HG03159 (cell line): ENCODE data around the gene SERPINA9.
"Not testable (repeated sequence)": the region's sequence is repeated elsewhere in the genome, so short reads cannot be mapped to it uniquely, and the experiment has no call there.

Experiments
- ATAC-seq: cut with Tn5 transposase; IDR thresholded peaks from one replicate; pipeline ENCODE4 v1.9.1; 2021; ENCODE audit warnings: mild to moderate bottlenecking, moderate library complexity; ENCODE audit not compliant: unreplicated experiment

SERPINA9 gene

DNA sequence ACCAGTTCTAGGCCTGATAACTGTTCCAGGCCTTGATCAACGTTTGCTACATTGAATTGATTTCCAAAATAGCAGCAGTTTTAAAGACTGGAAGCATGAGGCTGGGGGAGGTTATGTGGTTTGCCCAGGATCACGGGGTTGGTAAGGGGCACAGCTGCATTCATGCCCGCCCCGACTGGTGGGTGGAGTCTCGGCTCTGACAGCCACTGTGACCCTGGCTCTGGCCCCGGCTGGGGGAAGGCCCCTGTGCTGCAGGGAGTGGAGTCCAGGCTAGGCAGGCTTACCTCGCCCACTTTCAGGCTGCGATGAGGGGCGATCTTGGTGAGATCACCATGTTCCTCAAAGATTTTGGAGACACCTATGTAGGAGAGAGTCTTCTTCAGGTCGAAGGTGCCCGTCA lies 13.3 kb upstream of the SERPINA9 start:
- no peak for ATAC-seq

DNA sequence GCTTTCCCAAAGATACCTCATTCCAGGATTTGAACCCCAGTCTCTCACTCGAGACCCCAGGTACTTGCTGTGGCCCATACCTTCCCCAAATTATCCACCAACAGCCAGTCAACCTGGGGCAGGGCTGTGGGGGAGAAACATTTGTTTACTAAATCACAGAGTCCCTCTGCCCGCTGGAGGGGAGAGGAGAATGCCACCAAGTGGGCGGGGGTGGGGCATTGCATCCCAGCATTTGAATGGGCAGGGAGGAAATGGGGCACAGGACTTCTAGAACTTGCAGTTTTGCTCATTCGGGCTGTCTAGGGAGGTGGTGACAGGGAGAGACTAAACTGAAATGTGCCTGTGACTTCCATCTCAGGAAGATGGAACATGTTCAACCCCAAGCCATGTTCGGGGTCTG lies 10.9 kb upstream of the SERPINA9 start:
- ATAC-seq, result no peak

DNA sequence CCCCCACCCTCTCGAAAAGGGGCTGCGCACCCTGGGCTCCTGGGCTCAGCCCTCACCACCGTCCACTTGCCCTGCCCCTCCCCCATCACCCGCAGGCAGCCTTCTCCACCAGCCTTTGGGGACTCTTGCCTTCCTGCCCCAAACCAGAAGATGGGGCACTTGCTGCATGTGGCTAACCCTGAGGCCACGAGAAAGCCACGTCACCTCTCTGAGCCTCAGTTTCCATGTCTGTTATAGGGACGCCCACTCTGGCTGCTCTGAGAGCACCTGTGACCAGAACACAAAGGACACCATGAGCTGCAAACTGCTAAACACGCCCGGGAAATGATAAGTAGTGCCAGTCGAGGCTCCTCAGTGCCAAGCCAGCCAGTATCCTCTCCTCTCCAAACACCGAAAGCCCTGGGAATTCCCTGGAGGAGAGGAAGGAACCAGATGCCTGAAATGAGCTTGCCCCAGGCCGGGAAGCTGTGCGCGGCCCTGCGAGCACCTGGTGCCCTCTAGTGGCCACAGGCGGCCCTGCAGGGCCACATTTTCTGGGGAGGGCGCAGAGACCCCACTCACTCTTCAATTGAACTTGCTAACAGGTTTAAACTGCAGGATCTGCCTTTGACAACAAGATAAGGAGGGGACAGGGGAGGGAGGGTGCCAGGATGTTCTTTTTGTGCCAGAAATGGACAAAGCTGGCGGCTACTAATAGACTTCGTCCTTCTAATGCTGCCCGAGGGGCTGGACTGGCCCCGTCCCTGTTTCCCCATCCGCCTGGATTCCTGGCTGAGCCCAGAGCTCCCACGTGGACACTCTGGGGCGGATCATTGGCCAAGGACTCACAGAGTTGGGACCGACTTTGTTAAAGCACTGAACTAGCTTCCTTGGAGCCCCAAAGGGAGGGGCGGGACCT lies 10.2 kb upstream of the SERPINA9 start:
- ATAC-seq, result peak; percentile 61

DNA sequence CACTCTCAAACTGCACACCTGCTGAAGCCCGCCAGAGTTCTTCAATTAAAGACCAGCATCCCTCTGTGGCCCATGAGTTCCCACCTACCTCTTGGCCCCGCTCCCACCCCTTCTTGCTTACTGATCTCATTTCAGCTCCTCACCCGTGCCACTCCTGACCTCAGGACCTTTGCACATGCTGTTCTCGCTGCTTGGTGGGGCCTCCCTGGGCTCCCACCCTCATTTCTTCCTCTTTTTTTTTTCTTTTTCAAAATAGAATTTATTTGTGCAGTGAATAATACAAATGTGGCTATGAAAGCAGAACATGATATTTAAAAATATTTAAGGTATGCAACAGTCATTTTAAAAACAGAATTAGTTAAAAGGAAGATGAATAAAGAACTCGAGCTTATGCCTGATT lies 8.5 kb upstream of the SERPINA9 start:
- ATAC-seq, result no peak

DNA sequence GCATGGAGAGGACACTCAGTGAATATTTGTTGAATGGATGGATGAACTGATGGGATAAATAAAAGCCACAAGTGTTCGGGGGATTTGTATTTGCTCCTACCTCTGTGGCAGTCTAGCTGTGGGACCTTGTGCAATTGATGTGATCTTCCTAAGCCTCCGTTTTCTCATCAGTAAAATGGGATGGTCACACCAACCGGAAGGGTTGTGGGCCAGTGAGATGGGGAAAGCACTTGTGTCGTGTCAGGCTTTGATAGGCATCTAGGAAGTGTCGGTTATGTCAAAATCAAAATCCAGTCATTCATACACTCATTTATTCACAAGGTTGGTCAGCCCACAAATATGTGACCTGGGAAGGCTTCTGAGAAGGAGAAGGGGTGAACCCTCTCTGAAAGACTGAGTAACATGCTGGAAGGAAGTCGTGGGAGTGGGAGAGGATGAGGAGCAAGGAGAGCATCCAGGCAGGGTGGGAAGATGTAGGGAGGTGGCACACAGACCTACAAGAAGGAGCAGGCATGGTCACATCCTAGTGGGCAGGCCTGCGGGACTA lies 7.8 kb upstream of the SERPINA9 start:
- no peak for ATAC-seq

DNA sequence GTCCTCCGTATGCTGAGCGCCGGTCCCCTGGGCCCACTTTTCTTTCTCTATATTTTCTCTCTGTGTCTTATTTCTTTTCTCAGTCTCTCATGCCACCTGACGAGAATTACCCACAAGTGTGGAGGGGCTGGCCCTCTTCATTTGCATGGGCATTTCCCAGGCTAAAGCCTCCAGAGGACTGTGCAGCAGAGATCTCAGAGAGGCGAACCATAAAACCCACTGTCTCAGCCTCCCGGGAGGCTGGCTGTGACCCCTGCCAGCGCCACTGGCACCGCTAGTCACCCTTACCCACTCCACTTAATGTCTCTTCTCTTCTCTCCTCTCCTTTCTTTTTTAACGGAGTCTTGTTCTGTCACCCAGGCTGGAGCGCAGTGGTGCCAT lies 7.1 kb upstream of the SERPINA9 start:
- ATAC-seq, result no peak

DNA sequence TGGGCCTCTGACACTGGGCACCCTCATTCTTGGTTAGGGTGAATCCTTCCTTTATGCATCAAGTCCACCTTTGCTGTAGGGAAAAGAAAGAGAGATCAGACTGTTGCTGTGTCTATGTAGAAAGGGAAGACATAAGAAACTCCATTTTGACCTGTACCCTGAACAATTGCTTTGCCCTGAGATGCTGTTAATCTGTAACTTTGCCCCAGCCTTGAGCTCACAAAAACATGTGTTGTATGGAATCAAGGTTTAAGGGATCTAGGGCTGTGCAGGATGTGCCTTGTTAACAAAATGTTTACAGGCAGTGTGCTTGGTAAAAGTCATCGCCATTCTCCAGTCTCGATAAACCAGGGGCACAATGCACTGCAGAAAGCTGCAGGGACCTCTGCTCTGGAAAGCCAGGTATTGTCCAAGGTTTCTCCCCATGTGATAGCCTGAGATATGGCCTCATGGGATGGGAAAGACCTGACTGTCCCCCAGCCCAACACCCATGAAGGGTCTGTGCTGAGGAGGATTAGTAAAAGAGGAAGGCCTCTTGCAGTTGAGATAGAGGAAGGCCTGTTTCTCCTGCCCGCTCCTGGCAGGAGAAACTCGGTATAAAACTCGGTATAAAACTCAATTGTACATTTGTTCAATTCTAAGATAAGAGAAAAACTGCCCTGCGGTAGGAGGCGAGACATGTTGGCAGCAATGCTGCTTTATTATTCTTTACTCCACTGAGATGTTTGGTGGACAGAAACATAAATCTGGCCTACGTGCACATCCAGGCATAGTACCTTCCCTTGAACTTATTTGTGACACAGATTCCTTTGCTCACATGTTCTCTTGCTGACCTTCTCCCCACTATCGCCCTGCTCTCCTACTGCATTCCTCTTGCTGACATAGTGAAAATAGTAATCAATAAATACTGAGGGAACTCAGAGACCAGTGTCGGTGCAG lies 6.4 kb upstream of the SERPINA9 start:
- not testable (repeated sequence) for ATAC-seq

DNA sequence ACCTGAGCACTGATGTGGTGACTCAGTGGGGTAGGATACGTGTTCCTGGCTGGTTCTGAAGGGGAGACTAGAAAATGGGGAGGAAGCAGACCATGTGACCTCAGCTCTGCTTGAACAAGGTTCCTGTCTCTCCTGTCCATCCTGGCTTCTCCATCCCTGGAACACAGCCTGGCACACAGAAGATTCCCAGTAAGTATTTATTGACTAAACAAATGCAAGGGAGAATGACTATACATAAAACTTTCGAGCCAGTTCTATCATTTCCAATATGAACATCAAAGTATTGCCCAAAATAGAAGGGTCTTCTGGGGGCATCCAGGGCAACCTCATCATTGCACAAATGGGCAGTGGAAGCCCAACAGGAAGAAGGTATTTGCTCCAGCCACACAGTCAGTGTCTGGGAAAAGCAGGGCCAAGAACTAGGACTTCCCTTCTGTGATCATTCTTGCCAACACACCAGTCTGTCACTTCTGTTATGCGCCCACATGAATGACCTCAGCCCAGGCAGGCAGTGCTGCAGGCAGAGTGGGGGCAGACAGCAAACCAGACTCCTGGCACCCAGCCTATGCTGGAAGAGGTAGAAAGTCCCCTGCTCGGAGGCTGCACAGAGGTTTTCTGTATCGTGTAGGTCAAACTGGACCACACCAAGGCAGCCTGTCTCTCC lies 5.6 kb upstream of the SERPINA9 start:
- ATAC-seq, result no peak

DNA sequence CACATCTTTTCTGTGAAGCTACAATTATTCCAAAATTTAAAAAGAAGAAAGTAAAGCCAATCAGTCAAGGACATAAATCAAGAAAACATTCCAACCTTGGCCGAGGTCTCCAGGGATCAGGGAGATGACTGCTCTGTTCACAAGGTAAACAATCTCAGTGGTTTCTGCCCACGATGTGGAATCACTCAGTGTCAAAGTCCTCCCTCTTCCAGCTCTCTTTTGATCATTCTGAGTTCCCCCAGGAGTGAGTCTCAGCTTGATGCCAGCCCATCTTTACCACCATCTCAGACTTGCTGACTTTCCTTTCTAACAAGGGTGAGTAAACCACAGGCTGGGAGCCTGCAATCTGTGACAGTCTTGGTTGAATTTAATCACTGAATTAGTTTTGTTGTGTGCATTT lies 4.8 kb upstream of the SERPINA9 start:
- ATAC-seq, result no peak

DNA sequence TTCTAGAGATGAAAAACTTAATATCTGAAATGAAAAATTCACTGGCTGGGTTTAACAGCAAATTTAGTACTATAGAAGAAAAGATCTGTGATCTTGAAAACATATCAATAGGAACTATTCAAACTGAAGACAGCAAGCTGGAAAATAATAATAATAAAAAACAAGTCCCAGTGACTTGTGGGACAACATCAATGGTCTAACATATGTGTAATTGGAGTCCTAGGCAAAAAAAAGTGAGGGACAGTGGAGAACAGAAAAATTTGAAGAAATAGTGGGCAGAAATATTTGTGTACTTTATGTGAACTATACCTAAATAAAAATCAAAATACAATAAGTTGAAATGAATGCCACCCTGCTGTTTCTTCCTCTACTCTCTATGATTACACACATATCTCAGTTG lies 2.4 kb upstream of the SERPINA9 start:
- ATAC-seq, result no peak

DNA sequence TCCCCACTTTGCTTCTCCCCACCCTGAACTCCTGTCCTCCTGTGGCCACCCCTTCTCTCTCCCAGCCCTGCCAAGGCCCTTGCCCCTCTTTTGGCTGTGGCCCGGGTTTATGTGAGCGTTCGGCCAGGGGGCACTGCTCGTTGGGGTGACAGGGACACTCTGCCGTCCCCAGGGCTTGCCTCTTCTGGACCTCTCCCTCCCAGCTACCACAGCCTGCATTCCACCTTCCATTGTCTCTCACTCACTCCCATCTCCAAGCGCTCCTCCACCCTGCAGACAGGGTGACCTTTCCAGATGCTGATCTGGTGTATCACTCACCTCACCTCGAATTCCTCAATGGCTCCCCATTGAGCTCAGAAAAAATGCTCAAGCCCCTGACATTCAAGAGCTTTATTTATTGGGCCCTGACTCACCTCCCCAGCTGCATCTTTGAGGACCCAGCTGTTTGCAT lies 1.4 kb downstream of the SERPINA9 start:
- ATAC-seq, result no peak

DNA sequence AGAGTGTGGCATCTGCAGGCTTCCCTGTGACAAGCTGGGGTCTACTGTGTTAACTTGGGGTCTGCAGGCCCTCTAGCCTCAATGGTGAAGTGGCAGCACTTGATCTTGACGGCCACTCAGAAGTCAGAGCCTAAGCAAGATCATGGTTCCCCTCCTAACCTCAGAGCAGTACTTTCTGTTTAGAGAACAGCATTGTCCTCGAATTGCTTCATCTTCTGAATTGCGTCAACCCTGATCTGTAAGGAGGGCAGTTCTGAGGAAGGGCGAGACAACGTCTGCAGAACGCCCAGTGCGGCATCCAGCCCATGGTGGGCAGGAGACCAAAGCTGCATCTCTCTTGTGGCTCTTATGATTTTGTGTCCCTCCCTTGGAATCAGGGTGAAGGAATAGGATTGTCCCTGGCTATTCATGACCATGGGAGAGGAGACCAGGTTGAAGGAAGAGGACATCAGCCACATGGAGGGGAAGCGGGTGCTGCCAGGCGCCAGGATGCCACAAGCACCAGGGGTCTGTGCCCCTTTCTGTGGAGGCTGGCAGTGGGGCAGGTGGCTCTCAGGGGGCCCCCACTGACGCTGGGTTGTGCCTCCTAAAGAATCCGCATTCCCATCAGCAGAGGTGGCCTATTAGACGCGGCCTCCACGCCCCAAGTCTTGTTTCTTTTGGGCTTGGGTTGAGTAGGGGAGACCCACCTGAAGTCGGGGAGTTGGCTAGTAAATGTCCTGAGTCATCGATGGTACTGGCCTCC lies 2.2 kb downstream of the SERPINA9 start:
- ATAC-seq, result no peak

DNA sequence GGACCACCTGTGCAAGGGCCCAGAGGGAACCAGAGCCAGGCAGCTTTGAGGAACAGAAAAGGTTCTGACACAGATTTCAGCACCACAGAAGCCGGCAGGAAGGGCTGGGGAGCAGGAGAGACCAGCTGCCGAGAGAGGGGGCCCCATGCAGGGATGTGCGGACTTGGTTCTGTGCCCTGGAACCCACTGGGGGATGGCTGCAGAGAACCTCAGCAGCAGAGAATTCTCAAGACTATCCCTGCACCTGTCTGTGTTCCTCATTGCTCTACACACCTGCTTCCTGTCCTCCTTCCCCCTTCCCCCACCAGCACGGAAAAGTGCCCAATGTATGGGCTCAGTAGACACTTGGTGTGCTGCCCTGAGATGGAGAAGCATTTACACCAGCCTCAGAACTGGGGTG lies 3.2 kb downstream of the SERPINA9 start:
- ATAC-seq, result no peak

DNA sequence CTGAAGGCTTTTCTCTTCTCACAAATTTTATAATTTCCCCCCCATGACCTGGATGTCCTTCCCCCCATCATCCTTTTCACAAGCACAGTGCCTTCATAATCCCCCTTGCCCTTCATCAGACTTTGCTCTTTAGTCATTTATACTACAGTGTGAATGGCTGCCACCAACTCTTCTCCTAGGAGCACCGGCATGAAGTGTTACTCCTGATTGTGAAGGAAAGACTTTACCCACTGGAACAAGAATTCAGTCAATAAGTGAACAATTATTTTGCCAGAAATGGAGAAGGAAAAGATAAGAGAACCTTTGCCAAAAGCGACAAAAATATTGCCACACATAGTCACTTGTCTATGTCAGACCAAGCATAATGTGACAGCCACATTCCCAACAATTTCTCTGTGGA lies 5.0 kb downstream of the SERPINA9 start:
- ATAC-seq, result no peak

DNA sequence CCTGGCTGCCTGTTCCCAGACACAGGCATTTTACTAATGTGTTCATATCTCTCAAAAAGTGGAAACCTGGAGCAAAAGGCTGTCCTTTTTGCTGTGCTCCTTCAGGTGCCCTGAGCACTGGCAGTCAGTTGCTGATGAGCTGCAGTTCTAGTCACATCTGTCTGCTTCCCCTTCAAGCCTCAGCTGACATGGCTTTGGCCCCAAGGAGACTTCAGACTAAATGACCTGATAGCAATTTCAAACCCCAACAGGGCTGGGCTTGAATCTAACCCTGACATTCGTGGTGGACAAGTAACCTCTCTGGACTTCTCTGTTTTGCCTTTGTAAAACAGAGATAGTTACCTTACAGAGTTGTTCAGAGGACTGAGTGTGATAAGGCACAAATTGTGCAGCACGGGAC lies 5.7 kb downstream of the SERPINA9 start:
- ATAC-seq, result no peak

DNA sequence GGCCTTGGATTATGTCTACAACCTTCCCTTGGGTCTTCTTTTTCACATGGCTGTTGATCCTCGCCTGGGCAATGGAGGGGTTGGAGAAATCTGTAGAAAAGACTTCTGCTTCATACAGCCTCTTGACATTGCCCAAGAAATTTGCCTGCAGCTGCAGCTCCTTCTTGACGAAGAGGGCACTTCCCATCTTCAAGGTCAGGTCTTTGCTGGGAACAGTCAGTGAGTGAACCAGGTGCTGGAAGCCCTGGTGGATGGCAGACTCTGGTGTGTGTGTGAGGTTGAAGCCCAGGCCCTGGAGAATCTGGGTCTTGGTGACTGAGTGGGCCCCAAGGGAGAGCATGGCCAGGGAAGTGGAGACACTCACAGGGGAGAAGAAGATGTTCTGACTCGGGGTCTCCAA lies 6.7 kb downstream of the SERPINA9 start:
- ATAC-seq, result no peak

DNA sequence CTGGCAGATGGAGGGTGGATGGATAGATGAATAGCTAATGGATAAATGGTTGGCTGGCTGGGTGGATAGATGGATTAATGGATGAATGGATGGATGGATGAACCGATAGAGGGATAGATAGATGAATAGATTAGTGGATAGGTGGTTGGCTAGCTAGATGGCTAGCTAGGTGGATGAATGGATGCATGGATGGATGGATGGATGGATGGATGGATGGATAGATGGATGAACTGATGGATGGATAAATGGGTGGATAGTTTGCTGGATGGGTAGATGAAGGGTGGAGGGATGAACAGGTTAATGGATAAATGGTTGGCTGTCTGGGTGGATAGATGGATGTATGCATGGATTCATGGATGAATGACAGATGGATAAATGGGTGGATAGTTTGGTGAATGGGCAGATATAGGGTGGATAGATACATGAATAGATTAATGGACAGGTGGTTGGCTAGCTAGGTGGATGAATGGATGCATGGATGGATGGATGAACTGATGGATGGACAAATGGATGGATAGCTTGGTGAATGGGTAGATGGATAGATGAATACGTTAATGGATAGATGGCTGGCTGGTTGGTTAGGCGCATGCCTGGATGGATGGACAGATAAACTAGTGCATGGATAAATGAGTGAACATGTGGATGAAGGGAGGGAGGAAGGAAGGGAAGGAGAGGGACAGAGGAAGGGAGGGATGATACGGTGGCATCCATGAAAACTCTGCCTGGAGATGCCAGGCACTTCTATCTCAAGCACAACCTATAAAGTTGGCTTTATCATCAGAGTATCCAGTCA lies 8.1 kb downstream of the SERPINA9 start:
- ATAC-seq, result no peak

DNA sequence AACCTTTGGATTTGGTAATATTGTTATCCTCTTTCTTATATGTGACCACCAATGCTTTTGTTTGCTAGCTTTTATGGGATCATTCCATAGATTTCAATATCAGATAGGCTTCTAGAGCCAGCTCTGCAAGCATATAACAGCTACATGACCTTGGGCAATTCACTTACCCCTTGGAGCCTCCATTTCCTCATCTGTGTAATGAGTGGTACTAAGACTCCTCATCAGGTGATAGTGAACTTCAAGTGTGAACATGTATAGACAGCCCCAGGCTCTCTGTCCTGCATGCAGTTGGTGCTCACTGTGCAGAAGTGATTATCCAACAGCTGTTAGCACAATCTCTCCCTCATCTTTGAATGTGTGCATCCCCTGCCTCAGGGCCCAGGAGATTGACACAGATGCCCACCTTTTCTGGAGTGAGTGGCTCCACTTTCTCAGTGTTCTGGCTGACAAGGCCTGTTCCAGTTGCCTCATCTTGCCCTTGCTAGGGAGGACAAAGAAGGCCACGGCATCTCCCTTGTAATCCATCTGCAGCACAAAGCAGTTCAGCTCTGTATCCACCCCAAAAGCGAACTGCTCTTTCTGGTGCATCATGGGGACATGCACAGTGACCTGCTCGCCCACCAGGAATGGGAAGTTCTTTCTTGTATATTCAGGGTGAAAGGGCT lies 9.2 kb downstream of the SERPINA9 start:
- ATAC-seq, result no peak

DNA sequence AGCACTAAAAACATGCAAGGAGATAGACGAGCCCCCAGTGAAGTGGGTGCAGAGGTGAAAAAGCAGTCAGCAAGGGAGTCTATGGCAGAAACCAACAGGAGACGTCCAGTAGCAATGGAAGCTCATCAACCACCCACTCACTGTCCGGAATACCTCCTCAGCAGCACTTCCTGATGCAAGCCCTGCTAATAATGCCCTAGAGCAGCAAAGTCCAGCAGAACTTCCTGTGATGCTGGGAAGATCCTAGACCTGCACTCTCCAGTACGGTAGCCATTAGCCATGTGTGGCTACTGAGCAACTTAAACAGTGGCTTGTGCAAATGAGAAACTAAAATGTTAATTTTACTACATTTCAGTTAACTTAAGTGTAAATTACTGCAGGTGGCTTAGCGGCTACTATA lies 11.0 kb downstream of the SERPINA9 start:
- no peak for ATAC-seq
